ENCODE results near the gene ELFN1.

ELFN1 gene

DNA sequence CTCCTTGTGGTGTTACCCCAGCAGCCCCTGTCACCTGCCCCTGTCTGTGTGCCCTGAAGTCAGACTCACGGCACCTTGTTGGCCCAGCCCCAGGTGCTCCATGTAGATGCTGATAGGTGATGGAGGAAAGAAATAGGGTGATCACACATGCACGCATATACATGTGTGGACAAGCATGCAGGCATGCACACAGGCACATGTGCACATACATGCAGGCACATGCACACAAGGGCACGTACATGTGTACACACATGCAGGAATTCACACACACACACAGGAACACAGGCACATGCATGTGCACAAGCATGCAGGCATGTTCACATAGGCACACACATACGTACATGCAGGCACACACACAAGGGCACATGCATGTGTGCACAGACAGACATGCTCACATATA is 16.6 kb upstream of the ELFN1 start:
- H3K27ac ChIP-seq: no peak overlapping the region
- TF ChIP-seq CTCF (IDR thresholded peaks at IDR 0.05) (no peak), ZFX (IDR thresholded peaks at IDR 0.05; ENCODE audit: borderline replicate concordance) (no peak)

DNA sequence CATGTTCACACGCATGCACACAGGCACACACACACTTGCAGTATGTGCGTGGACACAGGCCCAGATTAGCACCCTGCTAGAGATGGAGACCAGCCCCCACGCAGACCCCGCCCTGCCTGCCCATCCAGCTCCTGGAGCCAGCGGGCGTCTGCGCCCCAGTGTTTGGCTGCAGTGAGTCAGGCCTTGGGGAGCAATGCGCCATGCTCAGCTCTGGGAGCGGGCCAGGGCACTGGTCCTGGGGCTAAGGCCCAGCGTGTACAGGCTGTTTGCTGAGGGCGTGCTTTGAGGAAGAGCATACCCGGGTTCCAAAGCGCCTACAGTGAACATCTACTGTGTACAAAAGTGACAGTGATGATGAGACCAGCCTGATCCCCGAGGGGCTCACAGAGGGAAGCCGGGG is 16.0 kb upstream of the ELFN1 start:
- TF ChIP-seq CTCF (IDR thresholded peaks at IDR 0.05) (no peak), ZFX (IDR thresholded peaks at IDR 0.05; ENCODE audit: borderline replicate concordance) (no peak)
- no peak overlapping the region for H3K27ac ChIP-seq

DNA sequence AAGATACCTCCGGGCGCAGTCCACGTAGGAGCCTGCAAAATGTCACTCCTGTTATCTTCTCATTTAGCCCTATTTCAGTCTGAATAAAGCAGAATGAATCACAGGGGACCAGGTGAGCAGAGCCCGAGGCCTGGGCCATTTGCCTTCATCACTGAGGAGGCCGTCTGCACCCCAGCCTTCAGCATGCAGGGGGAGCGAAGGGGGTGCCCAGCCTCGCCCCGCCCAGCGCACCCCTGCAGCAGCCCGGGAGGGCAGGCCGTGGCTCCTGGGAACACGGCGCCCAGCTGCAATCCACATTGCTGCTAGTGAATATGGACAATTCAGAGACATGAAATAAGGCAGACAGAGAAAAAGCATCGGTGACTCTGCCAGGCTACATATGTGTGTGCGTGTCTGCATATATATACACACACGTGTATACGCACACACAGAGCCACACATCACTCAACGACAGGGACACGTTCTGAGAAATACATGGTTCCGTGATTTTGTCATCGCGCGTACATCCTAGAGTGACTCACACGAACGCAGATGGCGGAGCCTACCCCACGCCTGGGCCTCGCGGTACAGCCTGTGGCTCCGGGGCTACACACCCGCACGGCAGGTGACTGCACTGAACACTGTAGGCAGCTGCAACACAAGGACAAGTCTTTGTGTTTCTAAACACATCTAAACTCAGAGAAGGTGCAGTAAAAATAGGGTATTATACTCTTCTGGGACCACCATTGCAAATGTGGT is 15.2 kb upstream of the ELFN1 start:
- TF ChIP-seq CTCF (IDR thresholded peaks at IDR 0.05) (no peak), ZFX (IDR thresholded peaks at IDR 0.05; ENCODE audit: borderline replicate concordance) (no peak)
- no peak overlapping the region for H3K27ac ChIP-seq

GRCh38 chr7:1659696-1660095 is 10.4 kb upstream of the ELFN1 start:
- TF ChIP-seq ZFX (IDR thresholded peaks at IDR 0.05; ENCODE audit: borderline replicate concordance) (no peak), CTCF (IDR thresholded peaks at IDR 0.05) (no peak)
- H3K27ac ChIP-seq: no peak overlapping the region

DNA sequence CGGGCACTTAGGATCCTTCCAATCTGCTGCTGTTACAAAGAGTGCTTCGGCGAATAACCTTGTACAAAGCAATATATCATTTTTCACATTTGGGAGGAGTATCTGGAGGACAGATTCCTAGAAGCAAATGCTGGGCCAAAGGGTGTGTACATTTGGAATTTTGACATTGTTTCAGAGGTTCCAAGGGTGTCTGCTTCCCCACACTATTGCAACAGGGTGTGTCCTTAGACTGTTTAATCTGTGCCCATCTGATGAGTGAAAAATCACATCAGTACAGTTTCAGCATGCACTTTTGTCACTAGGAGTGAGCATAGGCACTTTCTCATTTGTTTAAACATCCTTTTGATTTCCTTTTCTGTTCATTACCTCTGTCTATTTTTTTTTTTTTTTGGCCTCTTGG is 8.6 kb upstream of the ELFN1 start:
- TF ChIP-seq CTCF (IDR thresholded peaks at IDR 0.05) (no peak), ZFX (IDR thresholded peaks at IDR 0.05; ENCODE audit: borderline replicate concordance) (no peak)
- H3K27ac ChIP-seq: no peak overlapping the region

DNA sequence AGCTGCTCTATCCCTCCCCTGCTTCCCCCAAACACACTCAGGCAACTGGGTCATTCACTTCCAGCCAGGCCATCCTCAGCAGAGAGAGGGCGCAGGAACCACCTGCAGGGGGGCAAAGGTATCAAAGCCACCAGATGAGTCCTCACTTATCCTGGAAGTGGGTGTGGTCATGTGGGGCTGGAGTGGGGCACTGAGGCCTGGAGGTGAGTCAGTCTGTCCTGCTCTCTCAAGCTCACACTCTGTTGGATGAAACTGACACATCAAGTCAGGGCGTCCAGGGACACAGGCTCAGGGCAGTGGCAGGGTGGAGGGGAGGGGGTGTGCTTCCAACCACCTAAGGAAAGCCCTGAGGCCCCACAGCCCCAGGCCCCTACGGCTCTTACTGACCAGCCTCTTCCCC is 8.0 kb upstream of the ELFN1 start:
- H3K27ac ChIP-seq: no peak overlapping the region
- TF ChIP-seq ZFX (IDR thresholded peaks at IDR 0.05; ENCODE audit: borderline replicate concordance): no peak
- TF ChIP-seq CTCF (IDR thresholded peaks at IDR 0.05): no peak

- no peak for TF ChIP-seq CTCF (IDR thresholded peaks at IDR 0.05)
- no peak for TF ChIP-seq ZFX (IDR thresholded peaks at IDR 0.05; ENCODE audit: borderline replicate concordance)
- H3K27ac ChIP-seq: no peak overlapping the region
Observed at GRCh38 chr7:1662767-1663166, 7.3 kb upstream of the ELFN1 start.

Measured in 22Rv1 (cell line).